GM12891 (cell line): ENCODE results near the gene HNRNPM.

ENCODE experiments used
- PAX5 ChIP-seq: IDR thresholded peaks from 2 replicates; pipeline ENCODE4 v1.6.1; 2011; ENCODE audit warnings: low read length, moderate library complexity, mild to moderate bottlenecking; ENCODE audit not compliant: insufficient read depth, severe bottlenecking
- POLR2A ChIP-seq: IDR thresholded peaks from 2 replicates; pipeline ENCODE4 v1.6.1; 2011; ENCODE audit warnings: low read depth, low read length, control low read depth
- POLR2AphosphoS5 ChIP-seq: IDR thresholded peaks from 2 replicates; pipeline ENCODE4 v1.6.1; 2011; ENCODE audit warnings: low read depth, low read length, control low read depth
- POU2F2 ChIP-seq: IDR thresholded peaks from 2 replicates; pipeline ENCODE4 v1.6.1; 2011; ENCODE audit warnings: low read depth, mild to moderate bottlenecking, control low read depth, low read length, moderate library complexity
- SPI1 ChIP-seq: IDR thresholded peaks from 2 replicates; pipeline ENCODE4 v1.6.1; 2011; ENCODE audit warnings: low read depth, low read length, control low read depth
- TAF1 ChIP-seq: IDR thresholded peaks from 2 replicates; pipeline ENCODE4 v1.6.1; 2011; ENCODE audit warnings: low read depth, low read length, control low read depth

- TF ChIP-seq POLR2A: no peak
- TF ChIP-seq POLR2AphosphoS5: no peak
- TF ChIP-seq SPI1: no peak
- TF ChIP-seq POU2F2: no peak
- no peak for TF ChIP-seq TAF1
- TF ChIP-seq PAX5: no peak
Observed at GRCh38 chr19:8510589-8511115, 65.9 kb downstream of the HNRNPM start.
